Measurements from ENCODE around the gene DGAT2.

Gene DGAT2

DNA sequence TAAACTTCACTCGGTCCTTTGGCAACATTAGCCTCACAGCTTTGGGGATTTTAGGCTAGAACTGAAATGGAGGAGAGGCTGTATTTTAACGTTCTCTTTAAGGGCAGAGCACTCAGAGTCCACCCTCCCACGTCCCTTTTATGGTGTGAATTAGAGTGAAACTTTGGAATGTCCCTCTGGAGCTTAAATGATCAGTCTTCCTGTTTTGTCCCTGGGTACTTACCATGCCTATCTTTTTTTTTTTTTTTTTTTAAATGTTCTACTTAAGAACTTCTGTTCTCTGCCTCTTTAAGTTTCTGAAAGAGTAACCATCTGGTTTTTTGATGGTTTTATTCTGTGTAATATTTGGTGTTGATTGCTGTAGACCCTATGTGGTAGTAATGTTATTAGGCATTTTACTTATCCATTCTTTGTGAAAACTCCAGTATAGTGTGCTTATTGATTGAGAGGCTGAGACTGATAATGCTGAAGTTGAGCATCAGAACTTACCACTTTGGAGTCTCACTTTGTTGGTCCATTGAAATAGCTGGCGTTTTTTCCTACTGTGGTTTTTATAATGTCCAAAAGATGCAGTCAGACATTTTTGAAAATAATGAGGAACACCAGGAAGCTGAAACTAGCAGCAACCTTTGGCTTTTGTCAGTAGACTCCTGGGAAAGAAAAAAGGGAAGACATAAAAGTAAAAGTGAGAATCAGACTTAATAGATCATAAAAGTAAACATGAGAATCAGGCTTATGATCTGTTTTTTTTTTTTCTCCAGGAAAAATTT is 58.1 kb downstream of the DGAT2 start:
- no peak for DNase-seq (ENCODE audit: low read depth)

DNA sequence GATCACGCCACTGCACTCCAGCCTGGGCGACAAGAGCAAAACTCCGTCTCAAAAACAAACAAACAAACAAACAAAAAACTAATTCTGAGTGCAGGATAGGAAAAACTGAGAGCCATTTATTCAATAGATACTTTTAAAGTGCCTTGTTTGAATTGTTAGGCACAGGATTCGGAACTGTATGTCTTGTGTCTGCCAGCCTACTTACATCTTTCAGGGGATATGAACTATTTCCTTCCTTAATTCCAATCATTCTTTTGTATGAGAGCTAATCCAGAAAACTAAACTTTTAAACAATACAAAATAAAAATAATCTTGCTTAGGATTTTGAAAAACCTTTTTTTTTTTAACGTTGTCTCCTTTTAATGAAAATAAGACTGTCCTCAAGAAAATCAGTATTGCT is 59.0 kb downstream of the DGAT2 start:
- no peak for DNase-seq (ENCODE audit: low read depth)

DNA sequence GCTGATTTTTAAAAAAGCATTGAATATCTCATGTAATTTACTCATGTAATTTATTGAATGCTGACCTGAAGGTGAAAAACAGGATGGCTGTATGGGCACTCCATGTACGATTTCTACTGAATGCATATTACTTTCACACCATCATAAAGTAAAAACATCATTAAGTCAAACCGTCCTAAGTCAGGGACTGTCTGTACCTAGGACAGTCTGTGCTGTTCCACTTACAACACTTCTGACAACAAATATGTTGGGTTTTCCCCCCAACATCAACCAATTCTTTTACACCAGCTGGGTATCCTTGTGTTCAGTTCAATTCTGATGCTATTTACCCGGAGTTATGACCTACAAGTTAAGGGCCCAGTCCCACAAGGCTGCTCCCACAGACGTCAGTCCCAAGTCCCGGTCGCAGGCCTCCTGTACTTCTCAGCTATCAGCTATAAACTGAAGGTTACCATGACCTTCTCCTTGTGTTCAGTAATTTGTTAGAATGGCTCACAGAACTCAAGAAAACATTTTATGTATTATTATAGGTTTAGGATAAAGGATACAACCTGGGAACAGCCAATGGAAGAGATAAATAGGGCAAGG is 63.4 kb downstream of the DGAT2 start:
- DNase-seq (ENCODE audit: low read depth) = no peak

DNA sequence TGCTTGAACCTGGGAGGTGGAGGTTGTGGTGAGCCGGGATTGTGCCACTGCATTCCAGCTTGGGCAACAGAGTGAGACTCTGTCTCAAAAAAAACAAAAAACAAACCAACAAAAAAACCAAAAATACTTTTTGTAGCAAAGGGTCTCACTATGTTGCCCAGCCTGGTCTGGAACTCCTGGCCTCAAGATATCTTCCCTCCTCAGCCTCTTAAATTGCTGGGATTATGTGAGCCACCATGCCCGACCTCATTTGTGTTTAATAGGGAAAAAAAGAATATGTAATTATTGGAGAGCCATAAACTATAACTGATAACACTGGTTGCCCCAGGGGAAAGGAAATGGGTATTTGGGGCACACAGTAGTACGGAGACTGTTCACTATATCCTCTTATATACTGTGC is 66.2 kb downstream of the DGAT2 start:
- DNase-seq (ENCODE audit: low read depth) = no peak

DNA sequence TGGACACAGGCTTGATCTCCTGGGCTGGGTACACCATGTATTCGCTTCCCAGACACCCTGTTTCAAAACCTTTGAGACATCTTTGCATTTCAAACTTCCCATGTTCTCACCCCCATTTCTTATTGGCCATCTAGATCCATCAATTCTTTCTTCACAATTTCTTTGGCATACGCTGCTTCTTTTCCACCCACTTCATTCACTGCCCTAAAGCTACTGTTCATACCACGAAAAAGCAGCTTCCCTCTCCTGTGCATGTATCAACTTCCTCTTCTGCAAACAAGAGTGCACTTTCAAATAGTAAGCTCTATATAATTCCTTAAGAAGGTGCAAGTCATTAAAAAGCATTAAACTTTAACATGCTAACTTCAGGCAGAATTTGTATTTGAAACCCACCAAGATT is 67.8 kb downstream of the DGAT2 start:
- no peak for DNase-seq (ENCODE audit: low read depth)

DNA sequence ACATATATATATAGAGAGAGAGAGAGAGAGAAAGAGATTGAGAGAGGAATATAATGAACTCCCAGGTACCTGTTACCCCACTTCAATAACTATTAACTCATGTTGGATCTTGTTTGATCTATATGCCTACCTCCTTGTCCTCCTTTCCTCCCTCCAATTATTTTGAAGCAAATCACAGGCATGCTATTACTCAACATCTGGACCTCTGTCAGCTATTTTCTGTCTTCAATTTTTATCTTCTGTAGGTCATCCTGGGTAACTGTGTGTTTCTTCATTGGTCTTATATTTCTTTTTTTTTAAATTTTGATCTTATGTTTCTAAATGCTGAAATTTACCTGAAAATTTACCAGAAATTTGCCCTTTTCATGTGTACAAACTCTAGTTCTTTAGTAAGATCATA is 71.3 kb downstream of the DGAT2 start:
- DNase-seq (ENCODE audit: low read depth) = no peak

DNA sequence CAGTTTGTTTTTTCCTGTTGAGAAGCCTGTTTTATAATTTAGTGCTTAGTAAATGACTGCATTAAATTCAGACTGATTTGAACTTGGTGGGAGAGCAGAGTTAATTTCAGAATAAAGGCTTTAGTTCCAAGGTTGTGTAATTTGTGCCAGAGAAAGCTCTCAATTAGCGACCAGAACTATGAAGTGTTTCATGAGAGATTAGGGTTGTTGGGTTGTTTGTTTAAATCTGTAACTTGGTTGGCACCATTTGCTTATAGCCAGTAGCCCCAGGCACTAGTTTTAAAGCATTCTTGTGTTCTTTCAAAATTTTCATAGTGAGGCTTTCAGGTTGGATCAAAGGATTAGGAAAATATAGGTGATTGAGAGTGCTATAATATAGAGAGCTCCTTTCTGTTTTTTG is 71.9 kb downstream of the DGAT2 start:
- no peak for DNase-seq (ENCODE audit: low read depth)

DNA sequence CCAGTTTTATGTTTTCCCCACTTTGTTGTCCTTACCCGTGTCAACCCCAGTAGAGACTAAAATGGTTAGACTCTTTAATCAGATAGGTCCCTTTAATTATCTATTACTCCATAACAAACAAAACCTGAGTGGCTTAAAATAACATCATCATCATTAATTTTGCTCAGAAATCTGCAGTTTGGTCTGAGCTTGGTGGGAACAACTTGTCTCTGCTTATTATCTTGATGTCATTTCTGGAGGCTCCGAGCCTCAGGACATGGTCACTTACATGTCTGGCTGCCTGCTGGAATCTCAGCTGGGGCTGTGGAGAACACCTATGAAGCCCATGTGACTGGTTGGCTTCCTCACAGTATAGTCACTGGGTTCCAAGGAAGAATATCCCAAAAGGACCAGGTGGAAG is 73.2 kb downstream of the DGAT2 start:
- DNase-seq (ENCODE audit: low read depth) = no peak

DNA sequence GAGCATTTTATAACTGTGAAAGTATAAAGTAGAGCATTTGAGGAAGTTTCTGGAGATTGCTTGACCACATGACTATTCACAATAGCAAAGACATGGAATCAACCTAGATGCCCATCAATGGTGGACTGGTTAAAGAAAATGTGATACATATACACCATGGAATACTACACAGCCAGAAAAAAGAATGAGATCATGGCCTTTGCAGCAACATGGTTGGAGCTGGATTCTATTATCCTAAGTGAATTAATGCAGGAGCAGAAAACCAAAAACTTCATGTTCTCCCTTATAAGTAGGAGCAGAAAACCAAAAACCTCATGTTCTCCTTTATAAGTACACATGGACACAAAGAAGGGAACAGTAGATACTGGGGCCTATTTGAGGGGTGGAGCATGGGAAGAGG is 76.7 kb downstream of the DGAT2 start:
- DNase-seq (ENCODE audit: low read depth) = no peak

DNA sequence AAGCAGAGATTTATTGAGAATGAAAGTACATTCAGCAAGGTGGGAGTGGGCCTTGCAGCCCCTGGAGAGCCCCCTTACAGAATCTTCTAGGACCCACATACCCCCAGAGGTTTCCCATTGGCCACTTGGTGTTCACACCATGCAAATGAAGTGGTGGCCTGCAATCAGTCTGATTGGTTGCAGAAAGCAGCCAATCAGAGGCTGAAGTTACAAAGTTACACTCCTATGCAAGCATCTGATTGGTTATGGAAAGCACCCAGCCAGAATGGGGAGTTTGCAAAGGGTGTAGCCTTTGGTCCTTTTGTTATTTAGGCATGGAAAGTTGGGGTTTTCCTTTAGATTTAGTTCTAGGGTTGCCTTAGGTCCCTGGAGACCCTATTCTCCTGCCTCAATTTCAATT is 81.3 kb downstream of the DGAT2 start:
- no peak for DNase-seq (ENCODE audit: low read depth)

DNA sequence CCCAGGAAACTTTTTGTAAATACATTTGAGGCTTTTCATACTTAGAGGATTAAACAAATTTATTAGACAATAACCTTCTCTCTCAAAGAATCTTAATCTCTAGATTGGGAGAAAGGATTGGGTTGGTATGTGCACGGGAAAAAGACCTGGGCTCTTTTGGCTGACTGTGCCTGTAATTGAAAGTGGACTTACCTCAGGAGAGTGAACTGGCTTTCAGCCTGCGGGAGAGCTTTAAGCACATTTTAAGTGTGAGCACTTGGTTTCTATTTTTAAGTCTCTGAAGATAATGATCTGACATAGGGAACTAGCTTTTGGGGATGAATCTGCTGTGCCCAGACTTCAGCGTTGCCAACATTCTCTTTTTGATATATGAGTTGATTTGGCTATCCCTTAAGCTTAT is 82.2 kb downstream of the DGAT2 start:
- no peak for DNase-seq (ENCODE audit: low read depth)

Data from stimulated activated CD8-positive, alpha-beta memory T cell treated with anti-CD3 and anti-CD28 coated beads, Interleukin-15, amount 100 ng/mL, for 1 hour (primary cell).